H1 (cell line): ENCODE data around the gene HYLS1. TPM values are rescaled to one million over a fixed set of nuclear protein-coding genes. Genes with fewer than 3 reads are reported as not detected.

Source experiments
- EGR1 ChIP-seq: IDR thresholded peaks from 2 replicates; pipeline ENCODE4 v1.6.1; 2011; ENCODE audit warnings: low read depth, low read length, borderline replicate concordance
- RAD21 ChIP-seq, 2 experiments: IDR thresholded peaks in 1 of 2; conservative IDR thresholded peaks in 1 of 2; 2 replicates each; pipeline ENCODE4 v1.6.1; 2011; ENCODE audit warnings: low read depth in 2 of 2, low read length in 2 of 2, improper control_type of control experiment in 1 of 2, inconsistent platforms in 1 of 2, mild to moderate bottlenecking in 1 of 2, moderate library complexity in 1 of 2
- RBBP5 ChIP-seq: IDR thresholded peaks from 2 replicates; pipeline ENCODE4 v1.7.1; 2012; ENCODE audit warnings: low read depth, mild to moderate bottlenecking, inconsistent platforms, low read length, moderate library complexity, borderline replicate concordance
- RXRA ChIP-seq: IDR thresholded peaks from 2 replicates; pipeline ENCODE4 v1.6.1; 2011; ENCODE audit warnings: low read depth, mild to moderate bottlenecking, low read length, moderate library complexity; ENCODE audit not compliant: insufficient read depth
- polyA plus RNA-seq, 7 experiments: library from polyadenylated mRNA; depleted of rRNA in 3 of 7; stranded (reverse) in 5 of 7; unstranded in 2 of 7; fragments of >200 nt in 5 of 7; fragments of 200-250 nt in 2 of 7; gene quantifications; 1 replicate in 5 of 7; 2 replicates in 1 of 7; 4 replicates in 1 of 7; pipeline versions ENCODE4 v1.2.1 to v1.2.3, GENCODE V29; 2011 to 2013; ENCODE audit warnings: missing spikeins in 2 of 7, mixed read lengths in 2 of 7
- total RNA-seq: library from RNA; stranded (reverse); fragmentation: NEBNext Ultra II Directional; extraction: Animal tissue kit (Norgen Biotek cat#: 25700); gene quantifications from 2 replicates; pipeline ENCODE4 v1.2.1, GENCODE V29; 2021
- TF ChIP-seq, protein P1 (sequence below): IDR thresholded peaks from 2 replicates; pipeline ENCODE4 v1.6.1; 2011; ENCODE audit warnings: low read length, improper control_type of control experiment
- TF ChIP-seq, protein P2 (sequence below): IDR thresholded peaks from 2 replicates; pipeline ENCODE4 v1.6.1; 2012; ENCODE audit warnings: inconsistent platforms
- TF ChIP-seq, protein P3 (sequence below): fragments of 300-600 bp; sonication (generic); IDR thresholded peaks from 2 replicates; pipeline ENCODE4 v1.7.1; 2012; ENCODE audit warnings: low read length, moderate library complexity, mild to moderate bottlenecking, inconsistent platforms; ENCODE audit not compliant: insufficient replicate concordance

Gene HYLS1
- total and polyA plus RNA-seq, 2 of the 8 experiments (the other 6 are each of a cell fraction or from before 2014, with no cell fraction given): 5.1 to 11.6 TPM

DNA sequence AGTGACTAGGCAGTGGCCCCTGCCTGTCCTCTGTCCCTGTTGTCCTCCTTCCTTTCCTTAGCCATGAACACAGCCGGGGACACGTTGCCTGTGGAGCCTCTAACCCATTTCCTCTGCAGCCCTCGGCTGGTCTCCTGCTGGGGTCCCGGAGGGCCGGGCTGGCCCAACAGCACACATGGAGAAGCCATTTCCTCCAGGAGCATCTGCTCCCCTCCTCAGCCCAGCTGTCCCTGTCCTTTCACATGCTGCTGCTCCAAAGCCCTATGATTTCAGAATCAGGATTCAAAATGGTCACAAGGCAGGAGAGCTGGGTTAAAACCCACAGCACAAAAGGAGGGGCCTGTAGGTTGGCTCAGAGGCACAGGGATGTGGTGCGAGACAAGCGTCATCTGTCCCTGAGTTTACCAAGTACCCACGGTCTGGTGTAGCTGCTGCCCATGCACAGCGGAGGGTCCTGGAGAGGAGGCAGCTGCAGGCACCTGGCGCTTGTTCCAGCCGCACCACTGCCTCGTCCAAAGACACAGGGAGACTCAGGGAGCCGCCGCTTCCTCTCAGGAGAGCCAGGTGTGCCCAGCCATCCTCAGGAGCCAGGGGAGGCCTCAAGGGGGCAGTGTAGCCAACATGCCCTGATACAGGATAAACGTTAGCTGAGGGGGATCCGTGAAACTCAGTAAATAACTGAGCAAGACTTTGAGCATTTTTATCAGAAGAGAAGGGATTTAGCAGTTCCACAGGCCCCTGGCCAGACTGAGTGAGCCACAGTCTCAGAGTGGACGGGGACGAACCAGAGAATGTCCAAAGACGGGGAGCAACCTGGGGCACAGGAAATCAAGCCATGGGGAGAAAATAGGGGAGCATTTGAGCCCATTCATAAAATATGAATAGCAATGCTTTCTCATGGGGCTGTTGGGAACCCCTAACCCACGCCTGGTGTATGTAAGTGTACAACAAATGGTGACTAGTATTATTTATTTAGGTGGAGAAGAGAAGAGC, 54.4 kb downstream of the HYLS1 start (continued):
- TF ChIP-seq RAD21 (IDR thresholded peaks at IDR 0.05 in 1 of 2, conservative IDR thresholded peaks at IDR 0.05 in 1 of 2; ENCODE audit: low read depth in 2 of 2, low read length in 2 of 2): peak; percentile 71 to 78
- TF ChIP-seq, protein P1, sequence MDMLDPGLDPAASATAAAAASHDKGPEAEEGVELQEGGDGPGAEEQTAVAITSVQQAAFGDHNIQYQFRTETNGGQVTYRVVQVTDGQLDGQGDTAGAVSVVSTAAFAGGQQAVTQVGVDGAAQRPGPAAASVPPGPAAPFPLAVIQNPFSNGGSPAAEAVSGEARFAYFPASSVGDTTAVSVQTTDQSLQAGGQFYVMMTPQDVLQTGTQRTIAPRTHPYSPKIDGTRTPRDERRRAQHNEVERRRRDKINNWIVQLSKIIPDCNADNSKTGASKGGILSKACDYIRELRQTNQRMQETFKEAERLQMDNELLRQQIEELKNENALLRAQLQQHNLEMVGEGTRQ: no peak
- TF ChIP-seq, protein P2, sequence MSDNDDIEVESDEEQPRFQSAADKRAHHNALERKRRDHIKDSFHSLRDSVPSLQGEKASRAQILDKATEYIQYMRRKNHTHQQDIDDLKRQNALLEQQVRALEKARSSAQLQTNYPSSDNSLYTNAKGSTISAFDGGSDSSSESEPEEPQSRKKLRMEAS: peak; percentile 76
- no peak for TF ChIP-seq EGR1
- TF ChIP-seq RXRA: no peak
- TF ChIP-seq, protein P3, sequence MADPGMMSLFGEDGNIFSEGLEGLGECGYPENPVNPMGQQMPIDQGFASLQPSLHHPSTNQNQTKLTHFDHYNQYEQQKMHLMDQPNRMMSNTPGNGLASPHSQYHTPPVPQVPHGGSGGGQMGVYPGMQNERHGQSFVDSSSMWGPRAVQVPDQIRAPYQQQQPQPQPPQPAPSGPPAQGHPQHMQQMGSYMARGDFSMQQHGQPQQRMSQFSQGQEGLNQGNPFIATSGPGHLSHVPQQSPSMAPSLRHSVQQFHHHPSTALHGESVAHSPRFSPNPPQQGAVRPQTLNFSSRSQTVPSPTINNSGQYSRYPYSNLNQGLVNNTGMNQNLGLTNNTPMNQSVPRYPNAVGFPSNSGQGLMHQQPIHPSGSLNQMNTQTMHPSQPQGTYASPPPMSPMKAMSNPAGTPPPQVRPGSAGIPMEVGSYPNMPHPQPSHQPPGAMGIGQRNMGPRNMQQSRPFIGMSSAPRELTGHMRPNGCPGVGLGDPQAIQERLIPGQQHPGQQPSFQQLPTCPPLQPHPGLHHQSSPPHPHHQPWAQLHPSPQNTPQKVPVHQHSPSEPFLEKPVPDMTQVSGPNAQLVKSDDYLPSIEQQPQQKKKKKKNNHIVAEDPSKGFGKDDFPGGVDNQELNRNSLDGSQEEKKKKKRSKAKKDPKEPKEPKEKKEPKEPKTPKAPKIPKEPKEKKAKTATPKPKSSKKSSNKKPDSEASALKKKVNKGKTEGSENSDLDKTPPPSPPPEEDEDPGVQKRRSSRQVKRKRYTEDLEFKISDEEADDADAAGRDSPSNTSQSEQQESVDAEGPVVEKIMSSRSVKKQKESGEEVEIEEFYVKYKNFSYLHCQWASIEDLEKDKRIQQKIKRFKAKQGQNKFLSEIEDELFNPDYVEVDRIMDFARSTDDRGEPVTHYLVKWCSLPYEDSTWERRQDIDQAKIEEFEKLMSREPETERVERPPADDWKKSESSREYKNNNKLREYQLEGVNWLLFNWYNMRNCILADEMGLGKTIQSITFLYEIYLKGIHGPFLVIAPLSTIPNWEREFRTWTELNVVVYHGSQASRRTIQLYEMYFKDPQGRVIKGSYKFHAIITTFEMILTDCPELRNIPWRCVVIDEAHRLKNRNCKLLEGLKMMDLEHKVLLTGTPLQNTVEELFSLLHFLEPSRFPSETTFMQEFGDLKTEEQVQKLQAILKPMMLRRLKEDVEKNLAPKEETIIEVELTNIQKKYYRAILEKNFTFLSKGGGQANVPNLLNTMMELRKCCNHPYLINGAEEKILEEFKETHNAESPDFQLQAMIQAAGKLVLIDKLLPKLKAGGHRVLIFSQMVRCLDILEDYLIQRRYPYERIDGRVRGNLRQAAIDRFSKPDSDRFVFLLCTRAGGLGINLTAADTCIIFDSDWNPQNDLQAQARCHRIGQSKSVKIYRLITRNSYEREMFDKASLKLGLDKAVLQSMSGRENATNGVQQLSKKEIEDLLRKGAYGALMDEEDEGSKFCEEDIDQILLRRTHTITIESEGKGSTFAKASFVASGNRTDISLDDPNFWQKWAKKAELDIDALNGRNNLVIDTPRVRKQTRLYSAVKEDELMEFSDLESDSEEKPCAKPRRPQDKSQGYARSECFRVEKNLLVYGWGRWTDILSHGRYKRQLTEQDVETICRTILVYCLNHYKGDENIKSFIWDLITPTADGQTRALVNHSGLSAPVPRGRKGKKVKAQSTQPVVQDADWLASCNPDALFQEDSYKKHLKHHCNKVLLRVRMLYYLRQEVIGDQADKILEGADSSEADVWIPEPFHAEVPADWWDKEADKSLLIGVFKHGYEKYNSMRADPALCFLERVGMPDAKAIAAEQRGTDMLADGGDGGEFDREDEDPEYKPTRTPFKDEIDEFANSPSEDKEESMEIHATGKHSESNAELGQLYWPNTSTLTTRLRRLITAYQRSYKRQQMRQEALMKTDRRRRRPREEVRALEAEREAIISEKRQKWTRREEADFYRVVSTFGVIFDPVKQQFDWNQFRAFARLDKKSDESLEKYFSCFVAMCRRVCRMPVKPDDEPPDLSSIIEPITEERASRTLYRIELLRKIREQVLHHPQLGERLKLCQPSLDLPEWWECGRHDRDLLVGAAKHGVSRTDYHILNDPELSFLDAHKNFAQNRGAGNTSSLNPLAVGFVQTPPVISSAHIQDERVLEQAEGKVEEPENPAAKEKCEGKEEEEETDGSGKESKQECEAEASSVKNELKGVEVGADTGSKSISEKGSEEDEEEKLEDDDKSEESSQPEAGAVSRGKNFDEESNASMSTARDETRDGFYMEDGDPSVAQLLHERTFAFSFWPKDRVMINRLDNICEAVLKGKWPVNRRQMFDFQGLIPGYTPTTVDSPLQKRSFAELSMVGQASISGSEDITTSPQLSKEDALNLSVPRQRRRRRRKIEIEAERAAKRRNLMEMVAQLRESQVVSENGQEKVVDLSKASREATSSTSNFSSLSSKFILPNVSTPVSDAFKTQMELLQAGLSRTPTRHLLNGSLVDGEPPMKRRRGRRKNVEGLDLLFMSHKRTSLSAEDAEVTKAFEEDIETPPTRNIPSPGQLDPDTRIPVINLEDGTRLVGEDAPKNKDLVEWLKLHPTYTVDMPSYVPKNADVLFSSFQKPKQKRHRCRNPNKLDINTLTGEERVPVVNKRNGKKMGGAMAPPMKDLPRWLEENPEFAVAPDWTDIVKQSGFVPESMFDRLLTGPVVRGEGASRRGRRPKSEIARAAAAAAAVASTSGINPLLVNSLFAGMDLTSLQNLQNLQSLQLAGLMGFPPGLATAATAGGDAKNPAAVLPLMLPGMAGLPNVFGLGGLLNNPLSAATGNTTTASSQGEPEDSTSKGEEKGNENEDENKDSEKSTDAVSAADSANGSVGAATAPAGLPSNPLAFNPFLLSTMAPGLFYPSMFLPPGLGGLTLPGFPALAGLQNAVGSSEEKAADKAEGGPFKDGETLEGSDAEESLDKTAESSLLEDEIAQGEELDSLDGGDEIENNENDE: no peak
- TF ChIP-seq RBBP5: no peak
